ENCODE measurements around the gene USP48. TPM values are rescaled to one million over a fixed set of nuclear protein-coding genes. Genes with fewer than 3 reads are reported as not detected.

USP48 gene
- total RNA-seq, 1 donor from 2014 or later: 67.5 TPM

DNA sequence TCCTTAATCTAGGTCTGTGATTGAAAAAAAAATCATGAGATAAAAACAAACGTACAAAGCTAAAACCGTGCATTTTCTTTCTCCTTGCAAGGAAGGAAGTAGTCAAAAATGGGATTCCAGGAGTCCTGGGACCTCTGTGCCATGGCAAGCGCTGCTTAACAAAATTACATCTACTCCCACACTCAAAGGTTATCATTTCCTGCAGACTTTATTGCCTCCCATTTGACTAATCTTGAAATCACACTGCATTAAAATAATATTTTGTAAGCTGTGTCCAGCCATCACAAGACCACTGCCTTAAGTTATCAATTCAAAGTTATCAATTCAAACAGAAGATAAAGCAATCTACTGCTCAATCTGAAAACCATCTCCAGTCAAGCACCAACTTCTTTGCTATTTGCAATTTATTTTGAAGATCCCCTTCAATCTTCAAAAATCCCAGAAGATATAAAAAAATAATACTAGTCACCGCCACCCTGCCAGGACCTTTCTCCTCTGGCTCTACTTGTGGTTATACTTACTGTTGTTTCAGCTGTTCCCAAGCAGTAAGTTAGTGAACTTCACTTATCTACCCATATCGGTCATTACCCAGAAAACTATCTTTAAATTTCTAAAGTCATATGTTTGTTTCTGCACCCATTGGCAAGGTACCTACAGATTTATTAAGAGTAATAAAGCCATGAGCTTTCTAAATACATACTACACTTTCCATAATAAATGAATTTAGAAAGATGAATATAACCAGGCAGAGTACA is 75.7 kb downstream of the USP48 start:
- H3K9me3 ChIP-seq: no peaks in the 10 kb centered on the region
- no peak for DNase-seq (ENCODE audit: extremely low spot score in 2 of 2)
- H3K27me3 ChIP-seq: no peaks in the 10 kb centered on the region
- peaks cover 0 to 54% of the 10 kb centered on the region in 2 donors for H3K36me3 ChIP-seq
- H3K4me3 ChIP-seq: no peak overlapping the region
- no peaks in the 10 kb centered on the region for H3K4me1 ChIP-seq
- no peak for TF ChIP-seq POLR2A (IDR thresholded peaks at IDR 0.05)
- no peak for TF ChIP-seq CTCF (IDR thresholded peaks at IDR 0.05)
- no peak for TF ChIP-seq POLR2AphosphoS5 (IDR thresholded peaks at IDR 0.05; ENCODE audit: insufficient read depth in 1 of 2, low read depth in 1 of 2)
- intact Hi-C loops (cut with DNase I): no loop called here
- H3K27ac ChIP-seq: no peak overlapping the region

- peaks cover 0 to 52% of the 10 kb centered on the region in 2 donors for H3K36me3 ChIP-seq
- DNase-seq (ENCODE audit: extremely low spot score in 2 of 2): no peak
- no peak overlapping the region for H3K4me3 ChIP-seq
- no peak overlapping the region for H3K27ac ChIP-seq
- H3K9me3 ChIP-seq: no peaks in the 10 kb centered on the region
- TF ChIP-seq POLR2AphosphoS5 (IDR thresholded peaks at IDR 0.05; ENCODE audit: insufficient read depth in 1 of 2, low read depth in 1 of 2): no peak
- TF ChIP-seq POLR2A (IDR thresholded peaks at IDR 0.05): no peak
- no peak for TF ChIP-seq CTCF (IDR thresholded peaks at IDR 0.05)
- intact Hi-C loops (cut with DNase I): no loop called here
- H3K27me3 ChIP-seq: no peaks in the 10 kb centered on the region
- no peaks in the 10 kb centered on the region for H3K4me1 ChIP-seq
Measured at GRCh38 chr1:21706151-21706835, 76.7 kb downstream of the USP48 start.

- H3K27me3 ChIP-seq: no peaks in the 10 kb centered on the region
- no peak overlapping the region for H3K27ac ChIP-seq
- H3K4me3 ChIP-seq: no peak overlapping the region
- TF ChIP-seq POLR2A (IDR thresholded peaks at IDR 0.05) (no peak), POLR2AphosphoS5 (IDR thresholded peaks at IDR 0.05; ENCODE audit: insufficient read depth in 1 of 2, low read depth in 1 of 2) (no peak), CTCF (IDR thresholded peaks at IDR 0.05) (no peak)
- H3K9me3 ChIP-seq: no peaks in the 10 kb centered on the region
- H3K4me1 ChIP-seq: no peaks in the 10 kb centered on the region
- peaks cover 0 to 58% of the 10 kb centered on the region in 2 donors for H3K36me3 ChIP-seq
- intact Hi-C loops (cut with DNase I): no loop called here
- DNase-seq (ENCODE audit: extremely low spot score in 2 of 2): no peak
Measured at GRCh38 chr1:21705303-21705980, 77.5 kb downstream of the USP48 start.

GRCh38 chr1:21704145-21704544 is 78.8 kb downstream of the USP48 start:
- H3K36me3 ChIP-seq: peaks cover 0 to 71% of the 10 kb centered on the region in 2 donors
- no peaks in the 10 kb centered on the region for H3K9me3 ChIP-seq
- no peak for DNase-seq (ENCODE audit: extremely low spot score in 2 of 2)
- intact Hi-C loops (cut with DNase I): no loop called here
- no peak overlapping the region for H3K27ac ChIP-seq
- TF ChIP-seq CTCF (IDR thresholded peaks at IDR 0.05) (no peak), POLR2A (IDR thresholded peaks at IDR 0.05) (no peak), POLR2AphosphoS5 (IDR thresholded peaks at IDR 0.05; ENCODE audit: insufficient read depth in 1 of 2, low read depth in 1 of 2) (no peak)
- no peaks in the 10 kb centered on the region for H3K27me3 ChIP-seq
- H3K4me1 ChIP-seq: no peaks in the 10 kb centered on the region
- H3K4me3 ChIP-seq: no peak overlapping the region

All from vagina (tissue), 2 donors.